Ovary (tissue), 3 donors: ENCODE data around the gene MIOS.

Experiments used
- EP300 ChIP-seq: sonication (generic); formaldehyde crosslinking; IDR thresholded peaks from one replicate; pipeline ENCODE4 v1.6.1; 2017; ENCODE audit warnings: antibody characterized with exemption
- POLR2A ChIP-seq: fragments of 450-650 bp; IDR thresholded peaks from one replicate; pipeline ENCODE4 v1.6.1; 2017; ENCODE audit warnings: antibody characterized with exemption, mild to moderate bottlenecking, moderate library complexity
- TF ChIP-seq, protein P1 (sequence below), 3 donors: fragments of 450-650 bp in 2 of 3; fragments of 200-600 bp in 1 of 3; IDR thresholded peaks; one replicate each; pipeline versions ENCODE4 v1.5.1 to v1.8.0; 2016 to 2022; ENCODE audit warnings: antibody characterized with exemption in 3 of 3, mild to moderate bottlenecking in 1 of 3
- donor health status: DM: no; HTN: no; CAD: no.

GRCh38 chr7:7639421-7639820, 72.7 kb downstream of the MIOS start:
- no peak for TF ChIP-seq POLR2A
- TF ChIP-seq, protein P1, sequence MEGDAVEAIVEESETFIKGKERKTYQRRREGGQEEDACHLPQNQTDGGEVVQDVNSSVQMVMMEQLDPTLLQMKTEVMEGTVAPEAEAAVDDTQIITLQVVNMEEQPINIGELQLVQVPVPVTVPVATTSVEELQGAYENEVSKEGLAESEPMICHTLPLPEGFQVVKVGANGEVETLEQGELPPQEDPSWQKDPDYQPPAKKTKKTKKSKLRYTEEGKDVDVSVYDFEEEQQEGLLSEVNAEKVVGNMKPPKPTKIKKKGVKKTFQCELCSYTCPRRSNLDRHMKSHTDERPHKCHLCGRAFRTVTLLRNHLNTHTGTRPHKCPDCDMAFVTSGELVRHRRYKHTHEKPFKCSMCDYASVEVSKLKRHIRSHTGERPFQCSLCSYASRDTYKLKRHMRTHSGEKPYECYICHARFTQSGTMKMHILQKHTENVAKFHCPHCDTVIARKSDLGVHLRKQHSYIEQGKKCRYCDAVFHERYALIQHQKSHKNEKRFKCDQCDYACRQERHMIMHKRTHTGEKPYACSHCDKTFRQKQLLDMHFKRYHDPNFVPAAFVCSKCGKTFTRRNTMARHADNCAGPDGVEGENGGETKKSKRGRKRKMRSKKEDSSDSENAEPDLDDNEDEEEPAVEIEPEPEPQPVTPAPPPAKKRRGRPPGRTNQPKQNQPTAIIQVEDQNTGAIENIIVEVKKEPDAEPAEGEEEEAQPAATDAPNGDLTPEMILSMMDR (IDR thresholded peaks at IDR 0.05): no peak
- TF ChIP-seq EP300: no peak
